Activated T-helper 2 cell treated with anti-CD3 and anti-CD28 coated beads, Interferon-gamma antibody, Interleukin-2, Interleukin-4, amounts not matched to agents 10 μg/mL and 5 μg/mL and 100 μg/mL, durations not matched to agents 14 hours and 24 hours and 36 hours (primary cell): Measurements from ENCODE around the gene CNP. TPM values are rescaled to one million over a fixed set of nuclear protein-coding genes. Genes with fewer than 3 reads are reported as not detected.

Source experiments
- DNase-seq: peaks from one replicate; pipeline ENCODE4 v3.0.0; 2021; ENCODE audit warnings: low spot score
- H3K27ac Mint-ChIP-seq: one replicate; pipeline ENCODE4 v1.8.0; 2021; ENCODE audit warnings: mixed read lengths
- H3K27me3 Mint-ChIP-seq: one replicate; pipeline ENCODE4 v1.8.0; 2021; ENCODE audit warnings: low read depth, mixed read lengths
- H3K36me3 Mint-ChIP-seq: one replicate; pipeline ENCODE4 v1.8.0; 2021; ENCODE audit warnings: low read depth, mixed read lengths
- H3K4me1 Mint-ChIP-seq: one replicate; pipeline ENCODE4 v1.8.0; 2021; ENCODE audit warnings: low read depth, mixed read lengths
- H3K4me3 Mint-ChIP-seq: one replicate; pipeline ENCODE4 v1.8.0; 2021; ENCODE audit warnings: low read depth, mild to moderate bottlenecking, moderate library complexity, mixed read lengths
- H3K9me3 Mint-ChIP-seq: one replicate; pipeline ENCODE4 v1.8.0; 2021; ENCODE audit warnings: mixed read lengths
- intact Hi-C: fragments of 100-400 bp; cut with micrococcal nuclease; formaldehyde crosslinking; loops from one replicate; pipeline ENCODE4 v1.15.1; 2023
- total RNA-seq: library from RNA; stranded (reverse); gene quantifications from 2 replicates; pipeline ENCODE4 v1.2.3, GENCODE V29; 2022

The CNP gene
- total RNA-seq, 1 donor from 2014 or later: 77.3 TPM

- H3K9me3 Mint-ChIP-seq: no peaks in the 10 kb centered on the region
- H3K4me1 Mint-ChIP-seq: peaks cover 19% of the 10 kb centered on the region
- H3K27ac Mint-ChIP-seq: no peak overlapping the region
- no peak for DNase-seq
- intact Hi-C loops: no loop called here
- H3K4me3 Mint-ChIP-seq: no peak overlapping the region
- no peaks in the 10 kb centered on the region for H3K27me3 Mint-ChIP-seq
- H3K36me3 Mint-ChIP-seq: peaks cover 61% of the 10 kb centered on the region
Measured at GRCh38 chr17:41970901-41971331, 4.3 kb downstream of the CNP start.

- Mint-ChIP-seq H3K4me1 (peaks cover 16% of the 10 kb centered on the region), H3K27ac (no peak overlapping the region), H3K9me3 (no peaks in the 10 kb centered on the region), H3K4me3 (no peak overlapping the region), H3K27me3 (no peaks in the 10 kb centered on the region), H3K36me3 (peaks cover 70% of the 10 kb centered on the region)
- DNase-seq: no peak
- intact Hi-C loops: no loop called here
Measured at GRCh38 chr17:41971721-41972523, 5.3 kb downstream of the CNP start.

GRCh38 chr17:41972571-41973407, 6.2 kb downstream of the CNP start:
- no peaks in the 10 kb centered on the region for H3K27me3 Mint-ChIP-seq
- intact Hi-C loops: no loop called here
- no peak for DNase-seq
- H3K36me3 Mint-ChIP-seq: peaks cover 75% of the 10 kb centered on the region
- H3K4me3 Mint-ChIP-seq: no peak overlapping the region
- no peaks in the 10 kb centered on the region for H3K9me3 Mint-ChIP-seq
- H3K4me1 Mint-ChIP-seq: peaks cover 12% of the 10 kb centered on the region
- H3K27ac Mint-ChIP-seq: no peak overlapping the region

GRCh38 chr17:41973408-41973811, 6.8 kb downstream of the CNP start:
- intact Hi-C loops: no loop called here
- peaks cover 8% of the 10 kb centered on the region for H3K4me1 Mint-ChIP-seq
- H3K27me3 Mint-ChIP-seq: no peaks in the 10 kb centered on the region
- no peak overlapping the region for H3K27ac Mint-ChIP-seq
- no peaks in the 10 kb centered on the region for H3K9me3 Mint-ChIP-seq
- DNase-seq: no peak
- H3K36me3 Mint-ChIP-seq: peaks cover 77% of the 10 kb centered on the region
- H3K4me3 Mint-ChIP-seq: no peak overlapping the region

GRCh38 chr17:41974031-41974430, 7.4 kb downstream of the CNP start:
- DNase-seq: no peak

GRCh38 chr17:41974658-41975057, 8.1 kb downstream of the CNP start:
- no peak overlapping the region for H3K27ac Mint-ChIP-seq
- H3K4me1 Mint-ChIP-seq: peaks cover 8% of the 10 kb centered on the region
- H3K27me3 Mint-ChIP-seq: no peaks in the 10 kb centered on the region
- H3K9me3 Mint-ChIP-seq: no peaks in the 10 kb centered on the region
- intact Hi-C loops: no loop called here
- no peak for DNase-seq
- H3K36me3 Mint-ChIP-seq: peaks cover 69% of the 10 kb centered on the region
- H3K4me3 Mint-ChIP-seq: no peak overlapping the region

More at GRCh38 chr17:41974031-41974430, 7.4 kb downstream of the CNP start:
- no peaks in the 10 kb centered on the region for H3K27me3 Mint-ChIP-seq
- peaks cover 74% of the 10 kb centered on the region for H3K36me3 Mint-ChIP-seq
- H3K9me3 Mint-ChIP-seq: no peaks in the 10 kb centered on the region
- no peak overlapping the region for H3K27ac Mint-ChIP-seq
- peaks cover 8% of the 10 kb centered on the region for H3K4me1 Mint-ChIP-seq
- intact Hi-C loops: no loop called here
- no peak overlapping the region for H3K4me3 Mint-ChIP-seq

- H3K36me3 Mint-ChIP-seq: peaks cover 74% of the 10 kb centered on the region
- peaks cover 8% of the 10 kb centered on the region for H3K4me1 Mint-ChIP-seq
- no peak for DNase-seq
- no peak overlapping the region for H3K27ac Mint-ChIP-seq
- no peak overlapping the region for H3K4me3 Mint-ChIP-seq
- intact Hi-C loops: no loop called here
- no peaks in the 10 kb centered on the region for H3K9me3 Mint-ChIP-seq
- no peaks in the 10 kb centered on the region for H3K27me3 Mint-ChIP-seq
Measured at GRCh38 chr17:41975099-41976083, 8.8 kb downstream of the CNP start.

- peaks cover 4% of the 10 kb centered on the region for H3K4me1 Mint-ChIP-seq
- H3K4me3 Mint-ChIP-seq: no peak overlapping the region
- no peaks in the 10 kb centered on the region for H3K27me3 Mint-ChIP-seq
- DNase-seq: no peak
- intact Hi-C loops: no loop called here
- no peaks in the 10 kb centered on the region for H3K9me3 Mint-ChIP-seq
- H3K36me3 Mint-ChIP-seq: peaks cover 75% of the 10 kb centered on the region
- no peak overlapping the region for H3K27ac Mint-ChIP-seq
Measured at GRCh38 chr17:41976142-41976768, 9.7 kb downstream of the CNP start.

GRCh38 chr17:41977991-41978390, 11.4 kb downstream of the CNP start:
- intact Hi-C loops: no loop called here
- Mint-ChIP-seq H3K27ac (no peak overlapping the region), H3K4me1 (peaks cover 1% of the 10 kb centered on the region), H3K4me3 (no peak overlapping the region), H3K9me3 (no peaks in the 10 kb centered on the region), H3K36me3 (peaks cover 82% of the 10 kb centered on the region), H3K27me3 (no peaks in the 10 kb centered on the region)
- DNase-seq: no peak

GRCh38 chr17:41982026-41982760, 15.6 kb downstream of the CNP start:
- intact Hi-C loops: no loop called here
- Mint-ChIP-seq H3K27me3 (no peaks in the 10 kb centered on the region), H3K4me1 (peaks cover 1% of the 10 kb centered on the region), H3K9me3 (no peaks in the 10 kb centered on the region), H3K27ac (no peak overlapping the region), H3K36me3 (peaks cover 73% of the 10 kb centered on the region), H3K4me3 (no peak overlapping the region)
- no peak for DNase-seq

GRCh38 chr17:41984454-41984853, 17.9 kb downstream of the CNP start:
- intact Hi-C loops: no loop called here
- no peak for DNase-seq
- Mint-ChIP-seq H3K9me3 (no peaks in the 10 kb centered on the region), H3K36me3 (peaks cover 77% of the 10 kb centered on the region), H3K27me3 (no peaks in the 10 kb centered on the region), H3K27ac (no peak overlapping the region), H3K4me3 (no peak overlapping the region), H3K4me1 (no peaks in the 10 kb centered on the region)
